Renal cortical epithelial cell (primary cell): ENCODE results near the gene MGRN1. TPM values are rescaled to one million over a fixed set of nuclear protein-coding genes. Genes with fewer than 3 reads are reported as not detected.

Experiments
- DNase-seq: peaks from one replicate; pipeline ENCODE4 v3.0.0-alpha.2; 2011; ENCODE audit warnings: low read depth
- total RNA-seq: library from RNA; depleted of rRNA; stranded (reverse); fragments of >200 nt; gene quantifications from 2 replicates; pipeline ENCODE4 v1.2.3, GENCODE V29; 2014

MGRN1 gene
- total RNA-seq, 1 donor from 2014 or later: 77.4 TPM

DNA sequence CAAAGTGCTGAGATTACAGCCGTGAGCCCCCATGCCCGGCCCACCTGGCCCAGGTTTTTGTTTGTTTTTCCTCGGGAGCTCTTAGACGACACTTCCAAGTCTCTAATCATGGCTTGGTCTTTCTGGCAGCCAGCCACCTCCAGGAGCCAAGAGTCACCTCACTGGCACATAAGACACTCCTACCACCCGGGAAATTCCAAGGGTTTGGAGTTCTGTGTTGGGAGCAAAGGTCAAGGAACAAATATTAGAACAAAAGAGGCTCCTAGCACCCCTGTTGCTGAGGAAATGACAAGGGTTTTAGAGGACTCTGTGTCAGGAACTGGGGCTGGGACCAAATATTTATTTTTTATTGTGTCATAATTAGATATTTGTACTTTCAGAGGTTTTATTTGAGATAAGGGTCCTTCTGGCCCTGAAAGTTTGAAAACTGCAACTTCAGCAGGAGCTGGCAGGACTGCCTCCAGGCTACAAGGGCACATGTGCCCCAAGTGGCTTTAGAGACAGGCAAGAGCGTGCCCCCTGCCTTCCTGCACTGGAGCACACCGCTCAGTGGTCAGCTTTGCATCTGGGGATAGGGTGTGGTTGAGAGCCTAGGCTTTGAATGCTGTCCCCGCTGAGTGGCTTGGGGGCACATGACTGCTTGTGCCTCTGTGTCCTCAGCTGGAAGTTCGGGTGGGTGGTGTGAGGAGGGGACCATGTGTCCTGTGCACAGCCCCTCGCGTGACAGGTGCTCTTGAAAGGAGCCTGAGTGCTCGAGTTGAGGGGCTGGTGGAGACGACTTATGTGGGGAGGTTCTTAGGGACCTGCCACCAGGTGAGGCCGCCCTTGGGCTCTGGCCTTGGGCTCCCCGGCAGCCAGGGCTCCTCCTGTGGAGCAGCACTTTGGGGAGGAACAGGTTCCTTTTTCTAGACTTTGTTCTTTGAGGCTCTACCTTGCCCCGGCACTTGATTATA is 29.7 kb downstream of the MGRN1 start:
- DNase-seq: peak; percentile 76

DNA sequence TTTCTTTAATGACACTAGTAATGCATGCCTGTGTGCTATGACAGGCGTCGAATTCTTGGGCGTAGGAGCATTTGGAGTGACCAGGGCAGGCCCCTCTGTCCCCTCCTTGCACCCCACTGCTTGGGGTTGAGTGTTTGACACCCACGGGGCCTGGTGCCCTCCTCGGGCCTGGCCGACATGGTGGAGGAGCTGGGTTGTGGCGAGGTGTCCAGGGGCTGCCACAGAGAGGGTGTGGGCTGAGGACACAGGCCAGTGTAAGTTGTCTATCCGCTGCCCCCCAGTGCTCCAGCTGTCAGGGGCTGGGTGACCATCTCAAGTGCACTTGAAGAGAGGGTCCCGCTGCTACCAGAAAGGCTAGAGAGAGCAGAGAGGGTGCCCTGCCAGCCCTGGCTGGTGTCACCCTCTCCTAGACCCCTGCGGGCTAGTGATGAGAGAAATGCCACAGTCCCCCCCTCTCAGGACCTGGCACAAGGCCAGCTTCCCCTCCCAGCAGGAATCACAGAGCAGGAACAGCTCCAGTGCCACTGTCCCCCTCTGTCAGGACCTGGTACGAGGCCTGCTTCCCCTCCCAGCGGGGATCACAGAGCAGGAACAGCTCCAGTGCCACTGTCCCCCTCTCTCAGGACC is 30.5 kb downstream of the MGRN1 start:
- DNase-seq: no peak

DNA sequence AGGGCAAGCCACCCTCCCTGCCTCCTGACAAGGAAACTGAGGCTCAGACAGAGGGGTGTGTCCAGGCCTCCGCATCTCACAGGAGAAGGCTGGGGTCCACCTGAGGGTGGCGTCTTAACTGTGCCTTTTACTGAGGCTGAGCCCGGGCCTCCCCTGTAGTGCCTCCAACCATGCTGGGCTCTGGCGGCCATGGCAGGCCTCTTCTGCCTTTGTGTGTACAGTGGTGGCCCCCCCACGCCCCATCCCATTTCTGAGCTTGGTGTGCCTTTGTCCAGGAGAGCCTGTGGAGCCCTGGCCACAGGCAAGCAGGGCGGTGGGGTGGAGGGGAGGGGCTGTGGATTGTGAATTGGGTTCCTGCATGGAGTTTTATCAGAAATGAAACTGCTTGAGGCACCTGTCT is 31.2 kb downstream of the MGRN1 start:
- DNase-seq: no peak

DNA sequence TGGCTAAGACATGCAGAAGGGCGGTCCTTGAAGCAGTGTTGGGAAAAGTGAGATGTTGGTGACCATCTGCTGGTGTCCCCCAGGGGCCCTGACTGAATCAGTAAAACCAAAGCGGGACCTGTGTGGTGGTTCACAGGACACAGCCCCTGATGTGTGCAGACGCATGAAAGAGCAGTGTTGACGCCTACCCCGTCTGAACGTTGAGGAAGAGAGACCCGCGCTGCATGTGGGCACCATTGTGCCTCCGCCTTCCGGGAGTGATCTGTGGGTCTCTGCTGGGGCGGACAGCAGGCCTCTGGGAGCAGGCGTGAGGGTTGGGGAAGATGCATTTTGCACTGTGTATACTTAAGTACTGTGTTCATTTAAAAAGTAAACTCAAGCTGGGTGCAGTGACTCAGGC is 31.6 kb downstream of the MGRN1 start:
- no peak for DNase-seq

DNA sequence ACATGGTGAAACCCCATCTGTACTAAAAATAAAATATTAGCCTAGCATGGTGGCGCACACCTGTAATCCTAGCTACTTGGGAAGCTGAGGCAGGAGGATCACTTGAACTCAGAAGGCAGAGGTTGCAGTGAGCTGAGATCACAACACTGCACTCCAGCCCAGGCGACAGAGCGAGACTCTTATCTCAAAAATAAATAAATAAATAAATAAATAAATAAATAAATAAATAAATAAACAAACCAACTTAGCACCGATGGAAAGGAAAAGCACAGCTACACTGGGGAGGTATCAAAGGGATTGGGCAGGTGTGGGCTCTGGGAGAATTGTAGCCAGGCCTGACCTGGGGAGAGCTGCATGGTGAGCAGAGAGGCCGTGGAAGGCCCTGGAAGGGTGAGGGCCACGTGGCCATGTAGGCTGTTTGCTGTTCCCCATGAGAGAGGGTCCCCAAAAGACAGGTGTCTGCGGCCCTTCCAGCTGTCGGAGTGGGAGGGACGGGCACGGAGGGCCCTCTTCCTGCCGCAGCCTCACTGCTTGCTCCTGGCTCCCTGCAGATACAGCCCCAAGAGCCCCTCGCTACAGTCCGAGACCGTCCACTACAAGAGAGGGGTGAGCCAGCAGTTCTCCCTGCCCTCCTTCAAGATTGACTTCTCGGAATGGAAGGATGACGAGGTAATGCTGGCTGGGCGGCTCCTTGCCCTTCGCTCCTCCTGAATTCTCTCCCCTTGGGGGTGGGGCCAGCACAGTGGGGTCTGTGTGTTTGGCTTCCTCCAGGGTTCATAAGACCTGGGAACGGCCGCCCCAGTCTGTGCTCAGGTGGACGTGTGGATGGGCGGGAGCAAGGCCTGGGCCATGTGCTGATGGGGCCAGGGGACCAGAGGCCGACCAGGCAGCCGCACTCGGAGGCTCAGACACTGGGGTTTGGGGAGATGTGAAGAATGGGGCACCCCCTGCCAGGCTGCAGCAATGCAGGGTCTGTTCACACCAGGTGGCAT is 32.4 kb downstream of the MGRN1 start:
- no peak for DNase-seq

DNA sequence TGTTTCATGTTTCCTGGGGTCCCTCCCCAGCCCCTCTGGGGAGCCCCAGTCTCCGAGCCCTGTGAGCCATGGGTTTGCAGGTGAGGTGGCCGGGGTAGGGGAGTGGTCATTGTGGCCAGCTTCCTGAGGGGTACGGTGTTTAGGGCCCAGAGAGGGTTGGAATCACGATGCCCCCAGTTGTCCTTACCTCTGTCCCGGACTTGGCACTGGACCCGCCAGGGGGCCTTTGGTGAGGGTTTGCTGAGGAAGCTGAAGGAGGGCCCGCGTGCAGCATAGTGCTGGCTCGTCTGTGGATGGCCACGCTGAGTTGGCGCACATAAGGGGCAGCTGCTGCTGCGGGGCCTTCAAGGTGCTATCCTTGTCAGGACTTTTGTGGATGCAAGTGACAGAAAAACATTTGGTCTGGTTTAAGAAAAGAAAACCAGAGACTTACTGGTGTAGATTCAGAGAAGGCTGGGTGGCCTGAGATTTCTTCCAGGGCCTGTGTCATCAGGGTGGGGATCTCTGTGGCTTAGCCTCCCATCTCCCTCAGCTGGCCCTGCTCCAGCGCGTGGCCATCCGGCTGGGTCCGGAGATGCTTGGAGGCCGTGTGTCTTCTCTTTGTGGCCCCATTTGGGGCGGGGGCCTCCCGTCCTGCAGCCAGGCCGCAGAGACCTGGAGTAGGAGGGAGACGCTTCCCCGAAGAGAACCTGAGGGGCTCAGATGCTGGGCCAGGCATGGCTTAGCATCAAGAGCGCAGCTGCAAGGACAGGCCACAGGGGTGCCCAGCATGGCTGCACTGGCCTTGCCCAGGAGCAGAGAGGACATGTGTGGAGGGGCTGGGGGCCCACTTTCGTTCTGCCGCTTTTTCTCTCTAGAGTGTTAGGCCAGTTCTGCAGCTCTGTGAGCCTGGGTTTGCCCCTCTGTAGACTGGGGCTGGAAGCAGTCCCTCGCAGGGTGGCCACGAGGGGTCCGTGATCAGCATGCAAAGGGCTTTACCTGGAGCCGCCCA is 35.0 kb downstream of the MGRN1 start:
- no peak for DNase-seq

DNA sequence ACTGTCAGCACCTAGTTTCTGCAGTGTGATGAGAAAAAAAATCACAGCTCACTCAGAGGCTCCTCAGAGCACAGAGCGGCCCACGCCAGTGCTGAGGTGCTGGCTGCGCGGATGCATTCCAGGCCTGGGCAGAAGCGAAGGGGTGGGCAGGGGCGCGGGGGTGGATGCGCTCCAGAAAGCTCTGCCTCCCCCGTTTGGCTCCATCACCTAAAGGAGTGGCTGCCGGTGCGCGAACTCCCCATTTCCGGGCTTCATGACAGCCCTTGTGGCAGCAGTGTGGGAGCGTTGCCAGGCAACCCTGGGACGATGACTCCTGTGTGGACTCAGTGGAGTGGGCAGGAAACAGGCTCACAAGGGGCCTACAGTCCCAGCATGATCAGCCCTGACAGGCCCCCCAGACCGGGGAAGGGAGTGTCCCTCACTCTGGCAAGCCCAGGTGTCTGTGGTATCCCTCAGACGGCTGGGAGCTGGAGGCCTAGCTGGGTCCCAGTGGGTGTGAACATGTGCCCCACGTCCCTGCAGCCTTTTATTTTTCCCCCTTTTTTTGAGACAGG is 35.9 kb downstream of the MGRN1 start:
- peak; percentile 83 for DNase-seq

DNA sequence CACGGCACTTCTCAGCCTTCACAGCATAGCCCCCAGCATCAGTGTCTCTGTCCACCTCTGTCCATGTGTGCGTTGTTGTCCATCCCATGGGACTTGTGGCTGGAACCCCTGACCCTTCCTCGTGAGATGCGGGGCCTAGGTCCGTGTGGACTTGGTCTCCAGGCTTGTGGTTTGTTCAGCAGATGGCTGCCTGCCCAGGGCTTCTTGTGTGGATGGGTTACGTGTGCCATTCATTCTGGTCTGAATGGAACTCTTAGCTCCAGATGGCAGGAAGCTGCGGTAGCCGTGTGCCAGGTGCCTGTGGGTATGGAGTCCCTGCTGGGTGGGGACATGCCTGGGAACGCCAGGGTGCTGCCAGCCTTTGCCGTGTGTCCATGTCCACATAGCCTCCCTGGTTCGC is 37.0 kb downstream of the MGRN1 start:
- DNase-seq: no peak

DNA sequence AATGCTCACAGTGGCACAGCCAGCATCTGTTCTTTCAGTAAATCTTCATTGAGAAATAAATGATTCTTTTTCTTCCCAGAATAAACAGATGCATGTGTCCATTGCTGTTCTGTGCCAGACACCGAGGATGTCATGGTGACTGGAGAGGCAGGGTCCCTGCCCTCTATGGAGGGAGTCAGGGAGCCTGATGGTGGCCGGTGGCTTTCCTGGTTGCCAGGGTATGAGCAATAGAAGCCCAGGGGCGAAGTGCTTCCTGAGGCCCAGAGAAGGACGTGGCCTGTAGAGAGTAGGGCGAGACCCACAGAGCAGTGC is 38.8 kb downstream of the MGRN1 start:
- DNase-seq: no peak

DNA sequence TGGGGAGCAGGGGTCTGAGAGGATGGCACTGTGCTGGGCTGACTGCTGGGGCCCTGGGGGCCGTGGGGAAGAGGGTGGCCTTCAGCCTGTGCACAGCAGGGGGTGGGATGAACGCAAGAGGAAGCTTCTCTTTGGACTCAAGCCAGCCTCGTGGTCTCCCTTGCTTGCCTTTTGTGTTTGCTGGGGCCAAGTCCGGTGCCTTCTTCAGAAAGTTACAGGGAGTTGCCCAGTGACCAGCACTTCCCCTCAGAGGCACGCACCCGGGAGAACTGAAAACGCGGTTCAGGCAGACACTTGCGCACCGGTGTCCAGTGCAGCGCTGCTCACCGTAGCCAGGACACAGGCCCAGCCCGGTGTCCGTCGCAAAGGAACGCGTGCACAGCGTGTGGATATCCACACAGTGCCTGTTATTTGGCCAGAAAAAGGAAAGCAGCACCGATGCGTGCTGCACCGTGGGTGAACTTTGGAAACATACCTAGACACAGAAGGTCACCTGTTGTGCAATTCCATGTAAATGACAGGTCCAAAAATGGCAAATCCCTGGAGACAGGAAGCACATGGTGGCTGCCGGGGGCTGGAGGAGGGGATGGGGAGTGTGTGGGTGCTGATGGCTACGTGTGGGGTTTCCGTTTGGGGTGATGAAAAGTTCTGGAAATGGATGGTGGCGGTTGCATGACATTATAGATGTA is 39.3 kb downstream of the MGRN1 start:
- peak; percentile 40 for DNase-seq

DNA sequence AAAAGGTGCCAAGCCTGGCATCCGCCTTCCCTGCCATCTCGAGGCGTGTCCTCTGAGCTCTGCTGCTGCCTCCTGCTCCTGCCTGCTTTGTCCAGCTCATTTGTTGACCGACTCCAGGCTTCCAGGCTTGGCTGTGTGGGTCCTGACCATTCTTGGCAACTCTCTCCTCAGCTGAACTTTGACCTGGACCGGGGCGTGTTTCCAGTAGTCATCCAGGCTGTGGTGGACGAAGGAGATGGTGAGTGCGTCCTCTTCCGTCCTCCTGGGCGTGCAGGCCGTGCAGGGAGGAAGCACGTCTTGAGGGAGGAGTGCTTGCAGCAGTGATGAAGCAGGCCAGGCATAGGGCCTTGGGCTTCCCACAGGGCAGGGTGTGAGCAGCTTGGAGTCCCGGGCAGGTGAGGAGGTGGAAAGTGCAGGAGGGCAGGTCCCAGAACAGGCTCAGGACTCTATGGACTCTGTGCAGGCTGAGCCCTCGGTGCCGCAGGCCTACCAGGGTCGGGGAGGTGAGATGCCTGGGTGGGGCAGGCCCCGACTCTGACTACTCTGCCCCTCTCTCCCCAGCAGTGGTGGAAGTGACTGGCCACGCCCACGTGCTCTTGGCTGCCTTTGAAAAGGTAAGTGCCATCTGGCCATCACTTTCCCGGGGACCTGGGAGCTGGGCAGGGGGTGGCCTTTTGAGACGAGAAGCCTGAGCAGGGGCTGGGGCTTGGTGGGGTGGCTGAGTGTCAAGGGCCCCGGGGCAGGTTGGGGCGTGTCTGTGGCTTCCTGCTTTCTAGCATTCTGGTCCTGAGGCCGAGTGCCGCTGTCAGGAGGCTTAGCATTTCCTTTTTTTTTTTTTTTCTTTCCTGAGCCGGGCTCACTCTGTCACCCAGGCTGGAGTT is 40.2 kb downstream of the MGRN1 start:
- DNase-seq: peak; percentile 37

DNA sequence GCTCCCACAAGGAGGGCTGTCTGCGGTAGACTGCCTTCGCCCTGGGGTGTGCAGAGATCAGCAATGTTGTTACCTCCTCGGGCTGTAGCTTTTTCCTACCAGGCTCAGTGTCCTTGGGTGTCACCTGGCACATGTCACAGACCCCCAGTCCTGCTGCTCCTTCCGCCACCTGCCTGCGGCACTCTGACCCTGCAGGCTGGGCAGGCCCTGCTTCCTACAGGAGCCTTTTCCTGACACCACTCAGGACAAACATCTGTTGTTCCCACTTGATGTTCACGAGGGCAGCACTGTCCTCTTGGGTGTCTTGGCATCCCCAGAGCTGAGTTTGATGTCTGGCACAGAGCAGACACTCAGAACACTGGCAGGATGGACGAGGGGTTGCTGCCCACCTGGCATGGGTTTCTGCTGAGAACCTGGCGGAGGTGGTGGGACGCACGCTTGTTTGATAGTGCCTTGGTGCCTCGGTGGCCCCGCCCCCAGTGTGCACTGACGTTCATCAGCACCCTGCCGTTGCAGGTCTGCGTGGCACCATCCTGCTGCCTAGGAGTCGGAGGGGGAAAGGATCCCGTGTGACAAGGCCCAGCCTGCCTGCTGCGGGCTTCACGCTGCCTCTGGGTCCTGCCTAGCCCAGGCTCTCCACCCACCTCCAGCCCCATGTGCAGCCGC is 42.0 kb downstream of the MGRN1 start:
- no peak for DNase-seq

DNA sequence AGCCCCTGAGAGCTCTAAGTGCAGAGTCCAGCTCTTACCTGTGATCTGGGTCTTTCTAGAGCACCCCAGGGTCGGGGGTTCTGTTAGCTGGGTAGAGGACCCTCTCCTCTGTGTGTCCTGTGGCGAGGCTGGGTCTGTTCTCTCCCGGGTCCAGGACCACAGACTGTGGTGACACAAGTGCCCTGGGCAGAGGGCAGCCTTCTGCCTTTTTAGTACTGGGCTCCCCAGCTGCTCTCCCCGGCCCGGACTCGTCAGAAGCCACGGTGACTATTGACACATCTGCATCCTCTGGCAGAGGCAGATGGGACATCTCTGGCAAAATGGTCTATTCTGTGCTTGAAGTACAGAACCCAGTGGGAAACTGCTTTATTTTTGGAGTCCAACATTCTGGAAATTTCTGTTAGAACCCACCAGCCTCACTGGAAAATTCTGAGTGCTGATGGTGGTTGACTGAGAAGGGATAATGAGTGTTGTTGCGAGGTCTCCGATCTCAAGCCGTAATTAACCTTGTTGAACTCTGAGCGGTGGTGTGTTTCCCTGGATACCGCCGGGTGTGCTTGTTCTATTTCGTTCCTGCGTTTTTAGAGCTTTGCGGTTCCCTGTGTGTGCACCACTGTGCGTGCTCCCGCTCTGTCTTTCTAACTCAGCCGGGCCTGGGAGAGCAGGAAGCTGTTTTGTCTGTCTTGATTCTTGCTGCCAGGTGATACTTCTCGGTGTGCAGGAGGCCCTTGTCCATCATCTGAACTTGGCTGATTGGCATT is 42.8 kb downstream of the MGRN1 start:
- DNase-seq: no peak

DNA sequence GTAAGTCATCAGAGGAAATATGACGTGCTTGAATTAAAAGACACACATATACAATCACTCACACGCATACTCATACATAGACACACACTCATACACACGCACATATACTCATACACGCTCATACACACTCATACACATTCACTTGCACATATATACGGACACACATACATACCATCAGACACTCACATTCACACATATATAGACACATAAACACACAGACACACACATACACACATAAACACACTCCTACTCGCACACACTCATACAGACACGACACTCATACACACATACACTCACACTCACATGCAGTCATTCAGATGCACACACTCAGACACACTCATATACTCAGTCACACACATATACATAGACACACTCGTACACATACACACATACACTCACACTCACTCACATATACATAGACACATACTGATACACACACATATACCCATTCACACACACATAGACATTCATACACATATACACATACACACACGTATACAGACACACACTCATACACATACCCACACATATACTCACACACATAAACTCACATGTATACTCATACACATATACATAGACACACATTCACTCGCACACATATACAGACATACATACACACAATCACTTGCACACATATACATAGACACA is 43.8 kb downstream of the MGRN1 start:
- no peak for DNase-seq

DNA sequence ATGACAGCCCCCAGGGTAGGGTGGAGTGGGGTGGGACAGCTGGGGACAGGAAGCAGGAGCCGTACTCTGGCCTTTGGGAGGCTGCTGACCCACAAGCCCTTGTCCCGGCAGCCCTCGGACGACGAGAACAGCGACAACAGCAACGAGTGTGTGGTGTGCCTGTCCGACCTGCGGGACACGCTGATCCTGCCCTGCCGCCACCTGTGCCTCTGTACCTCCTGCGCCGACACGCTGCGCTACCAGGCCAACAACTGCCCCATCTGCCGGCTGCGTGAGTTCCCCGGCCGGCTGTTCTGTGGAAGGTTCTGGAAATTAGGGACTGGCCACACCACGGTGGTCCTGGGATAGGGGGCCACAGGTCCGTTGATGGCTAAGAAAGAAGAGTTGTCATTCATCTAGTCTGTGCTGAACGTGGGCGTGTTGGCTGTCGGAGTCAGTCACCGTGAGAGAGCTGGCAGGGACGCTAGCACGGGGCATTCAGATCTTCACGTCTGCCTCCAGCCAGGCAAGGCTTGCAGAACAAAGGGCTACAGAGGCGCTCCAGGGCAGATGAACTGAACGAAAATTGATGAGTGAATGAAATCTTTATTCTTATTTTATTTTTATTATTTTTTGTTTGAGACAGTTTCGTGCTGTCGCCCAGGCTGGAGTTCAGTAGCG is 48.9 kb downstream of the MGRN1 start:
- DNase-seq: no peak

DNA sequence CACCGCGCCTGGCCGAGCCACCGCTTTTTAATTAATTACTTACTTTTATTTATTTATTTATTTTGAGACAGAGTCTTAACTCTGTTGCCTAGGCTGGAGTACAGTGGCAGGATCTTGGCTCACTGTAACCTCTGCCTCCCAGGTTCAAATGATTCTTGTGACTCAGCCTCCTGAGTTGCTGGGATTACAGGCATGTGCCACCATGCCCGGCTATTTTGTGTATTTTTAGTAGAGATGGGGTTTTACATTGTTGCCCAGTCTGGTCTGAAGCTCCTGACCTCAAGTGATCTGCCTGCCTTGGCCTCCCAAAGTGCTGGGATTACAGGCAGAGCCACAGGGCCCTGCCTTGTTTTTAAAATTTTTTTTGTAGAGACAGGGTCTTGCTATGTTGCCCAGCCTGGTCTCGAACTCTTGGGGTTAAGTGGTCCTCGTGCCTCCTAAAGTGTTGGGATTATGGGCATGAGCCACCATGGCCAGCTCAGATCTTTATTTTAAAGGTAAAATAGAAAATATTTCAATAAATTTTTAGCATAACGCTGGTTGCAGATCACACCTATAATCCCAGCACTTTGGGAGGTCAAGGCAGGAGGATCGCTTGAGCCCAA is 50.4 kb downstream of the MGRN1 start:
- no peak for DNase-seq
